Smooth muscle cell (in vitro differentiated cells): Measurements from ENCODE around the gene RBMS1. TPM values are rescaled to one million over a fixed set of nuclear protein-coding genes. Genes with fewer than 3 reads are reported as not detected.
"Not testable (repeated sequence)": the region's sequence is repeated elsewhere in the genome, so short reads cannot be mapped to it uniquely, and the experiment has no call there.

Experiments used
- DNase-seq: peaks from one replicate; lab custom pipeline; 2025; ENCODE audit not compliant: unreplicated experiment; lab: John Stamatoyannopoulos, UW
- H2AFZ ChIP-seq: fragments of 200-600 bp; sonication (generic); 2 replicates; pipeline ENCODE4 v1.6.0; 2016; ENCODE audit warnings: antibody characterized with exemption, low read depth, mild to moderate bottlenecking
- H3F3A ChIP-seq: fragments of 200-600 bp; sonication (generic); 2 replicates; pipeline ENCODE4 v1.6.0; 2017; ENCODE audit warnings: antibody characterized with exemption, low read depth
- H3K27ac ChIP-seq: fragments of 200-600 bp; sonication (generic); 2 replicates; pipeline ENCODE4 v1.5.1; 2016; ENCODE audit warnings: low read depth, mild to moderate bottlenecking
- H3K27me3 ChIP-seq: fragments of 200-600 bp; sonication (generic); 2 replicates; pipeline ENCODE4 v1.6.1; 2016; ENCODE audit warnings: low read depth, mild to moderate bottlenecking
- H3K36me3 ChIP-seq: fragments of 200-600 bp; sonication (generic); 2 replicates; pipeline ENCODE4 v1.5.1; 2016; ENCODE audit warnings: low read depth
- H3K4me1 ChIP-seq: fragments of 200-600 bp; sonication (generic); 2 replicates; pipeline ENCODE4 v1.5.1; 2016; ENCODE audit warnings: low read depth
- H3K4me2 ChIP-seq: fragments of 200-600 bp; sonication (generic); 2 replicates; pipeline ENCODE4 v1.6.0; 2016; ENCODE audit warnings: mild to moderate bottlenecking
- H3K4me3 ChIP-seq: fragments of 200-600 bp; sonication (generic); 2 replicates; pipeline ENCODE4 v1.5.1; 2016; ENCODE audit warnings: mild to moderate bottlenecking
- H3K79me2 ChIP-seq: fragments of 200-600 bp; sonication (generic); 2 replicates; pipeline ENCODE4 v1.6.0; 2016; ENCODE audit warnings: low read depth, mild to moderate bottlenecking
- H3K9ac ChIP-seq: fragments of 200-600 bp; sonication (generic); 2 replicates; pipeline ENCODE4 v1.6.0; 2016; ENCODE audit warnings: low read depth
- H3K9me3 ChIP-seq: fragments of 200-600 bp; sonication (generic); replicated peaks from 2 replicates; pipeline ENCODE4 v1.5.1; 2016; ENCODE audit warnings: low read depth
- H4K20me1 ChIP-seq: fragments of 200-600 bp; sonication (generic); 2 replicates; pipeline ENCODE4 v1.6.0; 2016; ENCODE audit warnings: low read depth
- WGBS: methylation state at CpG from one replicate; pipeline ENCODE4 v1.1.7; 2016; ENCODE audit warnings: low lambda C conversion rate; 5-methylcytosine and 5-hydroxymethylcytosine counted together
- polyA plus RNA-seq: library from polyadenylated mRNA; unstranded; fragments of >200 nt; fragmentation: Nextera tagmentation; extraction: Ambion mirVana; gene quantifications from 2 replicates; pipeline ENCODE4 v1.2.1, GENCODE V29; 2016
- total RNA-seq: library from RNA; depleted of rRNA; stranded (reverse); fragments of >200 nt; gene quantifications from 2 replicates; pipeline ENCODE4 v1.2.3, GENCODE V29; 2014
- TF ChIP-seq, protein P1 (sequence below): fragments of 200-600 bp; sonication (generic); IDR thresholded peaks from 2 replicates; pipeline ENCODE4 v1.5.1; 2017; ENCODE audit warnings: borderline replicate concordance, mild to moderate bottlenecking, antibody characterized with exemption; ENCODE audit not compliant: insufficient read depth, poor library complexity, severe bottlenecking

Gene RBMS1
- total and polyA plus RNA-seq, 2 experiments from 2014 or later: 103 to 160 TPM

DNA sequence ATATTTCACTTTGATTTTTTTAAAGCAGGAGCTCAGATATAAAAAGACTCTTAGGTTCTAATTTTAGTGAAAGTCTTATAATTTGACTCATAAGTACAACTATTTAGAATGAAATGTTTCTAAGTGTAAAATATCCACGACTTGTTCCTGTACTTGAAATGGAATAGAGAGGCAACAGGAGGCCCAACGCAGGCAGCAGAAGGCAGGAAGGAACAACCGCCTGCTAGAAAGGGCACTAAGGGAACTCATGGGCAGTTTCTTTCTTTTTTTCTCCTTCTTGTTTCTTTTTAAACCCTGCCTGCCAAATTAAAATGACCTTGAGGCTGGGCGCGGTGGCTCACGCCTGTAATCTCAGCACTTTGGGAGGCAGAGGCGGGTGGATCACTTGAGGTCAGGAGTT is 51.0 kb downstream of the RBMS1 start:
- Histone ChIP-seq H3K27ac (no peak overlapping the region), H2AFZ (no peak overlapping the region), H3K9ac (no peak overlapping the region), H3K9me3 (no peaks in the 10 kb centered on the region), H3K4me2 (no peak overlapping the region), H3K79me2 (peaks cover 80% of the 10 kb centered on the region), H3K4me3 (no peak overlapping the region), H3F3A (no peaks in the 10 kb centered on the region), H3K4me1 (no peaks in the 10 kb centered on the region), H3K27me3 (no peaks in the 10 kb centered on the region), H3K36me3 (no peaks in the 10 kb centered on the region), H4K20me1 (peaks cover 39% of the 10 kb centered on the region)
- no peak for DNase-seq
- TF ChIP-seq, protein P1, sequence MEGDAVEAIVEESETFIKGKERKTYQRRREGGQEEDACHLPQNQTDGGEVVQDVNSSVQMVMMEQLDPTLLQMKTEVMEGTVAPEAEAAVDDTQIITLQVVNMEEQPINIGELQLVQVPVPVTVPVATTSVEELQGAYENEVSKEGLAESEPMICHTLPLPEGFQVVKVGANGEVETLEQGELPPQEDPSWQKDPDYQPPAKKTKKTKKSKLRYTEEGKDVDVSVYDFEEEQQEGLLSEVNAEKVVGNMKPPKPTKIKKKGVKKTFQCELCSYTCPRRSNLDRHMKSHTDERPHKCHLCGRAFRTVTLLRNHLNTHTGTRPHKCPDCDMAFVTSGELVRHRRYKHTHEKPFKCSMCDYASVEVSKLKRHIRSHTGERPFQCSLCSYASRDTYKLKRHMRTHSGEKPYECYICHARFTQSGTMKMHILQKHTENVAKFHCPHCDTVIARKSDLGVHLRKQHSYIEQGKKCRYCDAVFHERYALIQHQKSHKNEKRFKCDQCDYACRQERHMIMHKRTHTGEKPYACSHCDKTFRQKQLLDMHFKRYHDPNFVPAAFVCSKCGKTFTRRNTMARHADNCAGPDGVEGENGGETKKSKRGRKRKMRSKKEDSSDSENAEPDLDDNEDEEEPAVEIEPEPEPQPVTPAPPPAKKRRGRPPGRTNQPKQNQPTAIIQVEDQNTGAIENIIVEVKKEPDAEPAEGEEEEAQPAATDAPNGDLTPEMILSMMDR: no peak
- WGBS: 97% methylated on average over 7 of the region's 7 CpGs

DNA sequence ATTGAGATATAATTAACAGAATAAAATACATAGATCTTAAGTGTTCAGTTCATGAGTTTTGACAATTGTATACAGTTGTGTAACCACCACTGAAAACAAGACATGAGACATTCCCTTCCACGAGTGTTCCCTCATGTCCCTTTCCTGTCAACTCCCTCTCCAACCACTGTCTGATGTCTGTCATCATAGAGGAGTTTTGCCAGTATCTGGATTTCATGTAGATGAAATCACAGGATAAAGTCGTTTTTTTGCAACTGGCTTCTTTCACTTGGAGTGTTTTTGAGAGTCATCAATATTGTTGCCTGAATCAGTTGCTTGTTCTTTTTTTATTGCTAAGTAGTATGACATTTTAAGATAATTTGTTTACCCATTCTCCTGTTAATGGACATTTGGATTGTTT is 52.7 kb downstream of the RBMS1 start:
- Histone ChIP-seq H3K27me3 (no peaks in the 10 kb centered on the region), H2AFZ (no peak overlapping the region), H3K27ac (peak overlapping the region; percentile 29), H3K9ac (no peak overlapping the region), H3K79me2 (peaks cover 80% of the 10 kb centered on the region), H3F3A (no peaks in the 10 kb centered on the region), H3K36me3 (no peaks in the 10 kb centered on the region), H3K9me3 (no peaks in the 10 kb centered on the region), H3K4me1 (no peaks in the 10 kb centered on the region), H3K4me3 (no peak overlapping the region), H4K20me1 (peaks cover 46% of the 10 kb centered on the region), H3K4me2 (no peak overlapping the region)
- 42% methylated on average over 2 of the region's 2 CpGs for WGBS
- TF ChIP-seq, protein P1: no peak
- DNase-seq: no peak

DNA sequence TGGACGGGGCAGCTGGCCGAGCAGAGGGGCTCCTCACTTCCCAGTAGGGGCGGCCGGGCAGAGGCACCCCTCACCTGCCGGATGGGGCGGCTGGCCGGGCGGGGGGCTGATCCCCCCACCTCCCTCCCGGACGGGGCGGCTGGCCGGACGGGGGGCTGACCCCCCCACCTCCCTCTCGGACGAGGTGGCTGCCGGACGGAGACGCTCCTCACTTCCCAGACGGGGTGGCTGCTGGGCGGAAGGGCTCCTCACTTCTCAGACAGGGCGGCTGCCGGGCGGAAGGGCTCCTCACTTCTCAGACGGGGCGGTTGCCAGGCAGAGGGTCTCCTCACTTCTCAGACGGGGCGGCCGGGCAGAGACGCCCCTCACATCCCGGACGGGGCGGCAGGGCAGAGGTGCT is 54.6 kb downstream of the RBMS1 start:
- H3K4me2 ChIP-seq, H3F3A ChIP-seq, H3K27ac ChIP-seq, H2AFZ ChIP-seq, H3K36me3 ChIP-seq, H3K27me3 ChIP-seq, DNase-seq, H3K9me3 ChIP-seq, H3K9ac ChIP-seq, H3K4me3 ChIP-seq, H3K4me1 ChIP-seq: not testable (repeated sequence)
- H3K79me2 ChIP-seq: peaks cover 80% of the 10 kb centered on the region
- 94% methylated on average over 11 of the region's 32 CpGs for WGBS
- peaks cover 39% of the 10 kb centered on the region for H4K20me1 ChIP-seq

DNA sequence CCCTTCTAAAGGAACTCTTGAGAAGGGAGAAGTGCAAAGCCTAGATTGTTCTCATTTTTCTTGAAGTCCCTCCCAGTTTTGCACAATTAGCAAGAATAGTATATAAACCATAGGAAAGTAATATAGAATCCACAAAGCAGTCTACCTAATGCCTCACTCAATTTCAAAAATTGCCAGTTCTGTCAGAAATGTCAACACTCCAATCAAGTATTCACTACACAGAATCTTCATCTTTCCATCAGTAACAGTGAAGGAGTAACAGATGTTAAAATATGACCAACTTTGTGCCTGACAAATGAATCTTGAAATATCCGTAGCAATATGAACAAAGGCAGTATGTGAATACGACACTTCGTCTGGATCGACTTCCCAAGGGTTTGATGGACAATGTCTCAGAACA is 56.3 kb downstream of the RBMS1 start:
- H3K9ac ChIP-seq: no peak overlapping the region
- H4K20me1 ChIP-seq: peaks cover 41% of the 10 kb centered on the region
- H3K4me1 ChIP-seq: peaks cover 10% of the 10 kb centered on the region
- H3F3A ChIP-seq: no peaks in the 10 kb centered on the region
- TF ChIP-seq, protein P1: no peak
- H3K36me3 ChIP-seq: no peaks in the 10 kb centered on the region
- peaks cover 81% of the 10 kb centered on the region for H3K79me2 ChIP-seq
- no peak overlapping the region for H3K4me2 ChIP-seq
- DNase-seq: no peak
- no peak overlapping the region for H3K4me3 ChIP-seq
- no peaks in the 10 kb centered on the region for H3K9me3 ChIP-seq
- WGBS: 98% methylated on average over 4 of the region's 4 CpGs
- no peak overlapping the region for H3K27ac ChIP-seq
- no peaks in the 10 kb centered on the region for H3K27me3 ChIP-seq
- H2AFZ ChIP-seq: no peak overlapping the region
